HEK293T (cell line): Measurements from ENCODE around the gene RALB.

Experiments
- CTCF ChIA-PET: fragments of 350-600 bp; formaldehyde crosslinking; extraction: SDS; loops from one replicate; lab custom pipeline; 2021; ENCODE audit warnings: antibody characterized with exemption, inconsistent platforms; lab: Yijun Ruan, JAX
- POLR2A ChIA-PET: fragments of 350-600 bp; formaldehyde crosslinking; extraction: SDS; loops from one replicate; lab custom pipeline; 2020; ENCODE audit warnings: antibody characterized with exemption, inconsistent platforms; lab: Yijun Ruan, JAX
- DNase-seq: peaks from one replicate; pipeline ENCODE4 v3.0.0; 2012; ENCODE audit warnings: mixed read lengths; ENCODE audit errors: extremely low spot score
- ARNT ChIP-seq: fragments of 450-650 bp; IDR thresholded peaks from 2 replicates; pipeline ENCODE4 v1.6.1; 2017; ENCODE audit warnings: mild to moderate bottlenecking
- BHLHE40 ChIP-seq: fragments of 450-650 bp; IDR thresholded peaks from 2 replicates; pipeline ENCODE4 v1.6.1; 2016; ENCODE audit warnings: mild to moderate bottlenecking, moderate library complexity, borderline replicate concordance
- CTBP1 ChIP-seq: fragments of 450-650 bp; IDR thresholded peaks from 2 replicates; pipeline ENCODE4 v1.6.1; 2016; ENCODE audit warnings: borderline replicate concordance
- ELF4 ChIP-seq: fragments of 450-650 bp; IDR thresholded peaks from 2 replicates; pipeline ENCODE4 v1.6.1; 2017; ENCODE audit warnings: antibody characterized with exemption
- FOXA1 ChIP-seq: fragments of 450-650 bp; IDR thresholded peaks from 2 replicates; pipeline ENCODE4 v1.6.1; 2016; ENCODE audit warnings: mild to moderate bottlenecking
- FOXK2 ChIP-seq: fragments of 450-650 bp; IDR thresholded peaks from 2 replicates; pipeline ENCODE4 v1.6.1; 2016; ENCODE audit warnings: mild to moderate bottlenecking
- FOXM1 ChIP-seq: fragments of 450-650 bp; IDR thresholded peaks from 2 replicates; pipeline ENCODE4 v1.6.1; 2017; ENCODE audit warnings: mild to moderate bottlenecking, borderline replicate concordance
- HDGF ChIP-seq: fragments of 450-650 bp; IDR thresholded peaks from 2 replicates; pipeline ENCODE4 v1.6.1; 2017; ENCODE audit warnings: antibody characterized with exemption, borderline replicate concordance
- L3MBTL2 ChIP-seq: fragments of 450-650 bp; conservative IDR thresholded peaks from 2 replicates; pipeline ENCODE4 v1.6.1; 2016; ENCODE audit warnings: mild to moderate bottlenecking
- LEF1 ChIP-seq: fragments of 450-650 bp; IDR thresholded peaks from 2 replicates; pipeline ENCODE4 v1.6.1; 2017; ENCODE audit warnings: mild to moderate bottlenecking, borderline replicate concordance
- NFRKB ChIP-seq: fragments of 450-650 bp; IDR thresholded peaks from 2 replicates; pipeline ENCODE4 v1.6.1; 2016; ENCODE audit warnings: mild to moderate bottlenecking, moderate library complexity
- PKNOX1 ChIP-seq: fragments of 450-650 bp; IDR thresholded peaks from 2 replicates; pipeline ENCODE4 v1.6.1; 2016
- SP1 ChIP-seq: fragments of 450-650 bp; IDR thresholded peaks from 2 replicates; pipeline ENCODE4 v1.6.1; 2017
- SUZ12 ChIP-seq: fragments of 450-650 bp; IDR thresholded peaks from 2 replicates; pipeline ENCODE4 v1.6.1; 2016; ENCODE audit warnings: mild to moderate bottlenecking
- TARDBP ChIP-seq: fragments of 450-650 bp; IDR thresholded peaks from 2 replicates; pipeline ENCODE4 v1.6.1; 2016
- ZNF384 ChIP-seq: fragments of 450-650 bp; IDR thresholded peaks from 2 replicates; pipeline ENCODE4 v1.6.1; 2016

RALB gene

GRCh38 chr2:120294008-120294340 is 41.3 kb downstream of the RALB start:
- POLR2A ChIA-PET, result no interaction called here
- no peak for DNase-seq
- CTCF ChIA-PET, result interaction anchor here (2.0 kb wide), 1 partner anchor 10 kb away, joined by 9 read pairs; no protein-coding TSS in a partner anchor
- TF ChIP-seq LEF1, result no peak

- TF ChIP-seq TARDBP (no peak), ELF4 (no peak), SUZ12 (no peak), FOXM1 (no peak), FOXK2 (no peak), SP1 (no peak), PKNOX1 (no peak), LEF1 (no peak), FOXA1 (no peak), ZNF384 (no peak), ARNT (no peak), NFRKB (no peak), CTBP1 (no peak), L3MBTL2 (no peak), BHLHE40 (no peak)
- POLR2A ChIA-PET, result no interaction called here
- CTCF ChIA-PET, result interaction anchor here (0.6 to 0.9 kb wide), 2 partner anchors 15 to 38 kb away, joined by 3 to 4 read pairs; no protein-coding TSS in a partner anchor
- no peak for DNase-seq
Observed at GRCh38 chr2:120298173-120298835, 45.7 kb downstream of the RALB start.

GRCh38 chr2:120299004-120299403 is 46.4 kb downstream of the RALB start:
- ChIA-PET CTCF (interaction anchor here (0.9 kb wide), 1 partner anchor 14 kb away, joined by 4 read pairs; no protein-coding TSS in a partner anchor), POLR2A (no interaction called here)
- no peak for DNase-seq
- TF ChIP-seq LEF1 (no peak), FOXM1 (no peak), TARDBP (no peak)

- no peak for DNase-seq
- CTCF ChIA-PET, result no interaction called here
- POLR2A ChIA-PET, result no interaction called here
- no peak for TF ChIP-seq TARDBP
- TF ChIP-seq BHLHE40, result no peak
- no peak for TF ChIP-seq ELF4
- no peak for TF ChIP-seq NFRKB
- TF ChIP-seq FOXM1, result no peak
- no peak for TF ChIP-seq ZNF384
- no peak for TF ChIP-seq SUZ12
- TF ChIP-seq PKNOX1, result no peak
Observed at GRCh38 chr2:120299561-120299960, 46.9 kb downstream of the RALB start.

- DNase-seq, result no peak
- ChIA-PET POLR2A (interaction anchor here (1.3 kb wide), 1 partner anchor 81 kb away, joined by 3 read pairs; no protein-coding TSS in a partner anchor), CTCF (interaction anchor here (0.7 kb wide), 2 partner anchors 13 to 333 kb away, joined by 3 to 4 read pairs; no protein-coding TSS in a partner anchor)
- TF ChIP-seq L3MBTL2 (no peak), TARDBP (no peak), ZNF384 (no peak), SUZ12 (no peak), PKNOX1 (no peak), CTBP1 (no peak), HDGF (no peak), SP1 (no peak), ELF4 (no peak), BHLHE40 (no peak)
Observed at GRCh38 chr2:120300385-120300784, 47.7 kb downstream of the RALB start.

- DNase-seq, result no peak
- ChIA-PET POLR2A (interaction anchor here (1.3 kb wide), 1 partner anchor 82 kb away, joined by 3 read pairs; no protein-coding TSS in a partner anchor), CTCF (interaction anchor here (0.6 to 0.7 kb wide), 2 partner anchors 8 to 12 kb away, joined by 3 to 4 read pairs; no protein-coding TSS in a partner anchor)
- no peak for TF ChIP-seq NFRKB
- no peak for TF ChIP-seq TARDBP
- TF ChIP-seq ARNT, result no peak
- no peak for TF ChIP-seq LEF1
- no peak for TF ChIP-seq SUZ12
- no peak for TF ChIP-seq ZNF384
- TF ChIP-seq FOXK2, result no peak
- no peak for TF ChIP-seq SP1
- no peak for TF ChIP-seq HDGF
- TF ChIP-seq BHLHE40, result no peak
- TF ChIP-seq FOXM1, result no peak
- no peak for TF ChIP-seq CTBP1
- TF ChIP-seq L3MBTL2, result no peak
- no peak for TF ChIP-seq FOXA1
- TF ChIP-seq PKNOX1, result no peak
- TF ChIP-seq ELF4, result no peak
Observed at GRCh38 chr2:120301284-120301683, 48.6 kb downstream of the RALB start.
